Measurements from ENCODE around the gene GLI3. TPM values are rescaled to one million over a fixed set of nuclear protein-coding genes. Genes with fewer than 3 reads are reported as not detected.
"Not testable (repeated sequence)": the region's sequence is repeated elsewhere in the genome, so short reads cannot be mapped to it uniquely, and the experiment has no call there.

The GLI3 gene
- total RNA-seq, 1 donor from 2014 or later, result 24.1 TPM

DNA sequence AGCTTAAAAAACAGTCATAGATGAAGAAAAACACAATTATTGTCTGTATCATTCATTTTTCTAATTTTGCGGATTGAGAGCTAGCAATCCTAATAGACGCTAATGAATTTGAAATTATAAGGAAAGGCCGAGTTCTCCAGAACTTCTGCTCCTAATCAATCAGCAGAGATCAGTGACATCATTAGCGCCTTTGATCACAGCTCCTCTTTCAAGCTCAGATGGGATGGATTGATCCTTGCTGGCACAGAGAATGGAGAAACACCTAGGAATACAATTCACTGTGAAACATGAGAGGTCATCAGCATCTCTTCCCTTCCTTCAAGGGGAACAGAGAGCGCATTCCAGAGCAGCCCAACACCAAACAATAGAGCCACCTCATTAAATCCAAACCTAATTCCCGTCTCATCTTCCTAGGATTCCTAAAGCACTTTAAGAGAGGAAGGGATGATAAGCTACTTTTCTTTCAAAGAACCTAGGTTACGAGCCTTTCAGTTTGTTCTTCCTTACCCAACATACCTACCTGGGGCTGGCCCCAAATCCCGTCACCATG is 24.4 kb downstream of the GLI3 start:
- no peak for DNase-seq

GRCh38 chr7:42211938-42212337 is 25.1 kb downstream of the GLI3 start:
- no peak for DNase-seq

GRCh38 chr7:42210779-42211178 is 26.2 kb downstream of the GLI3 start:
- no peak for DNase-seq

GRCh38 chr7:42210333-42210732 is 26.7 kb downstream of the GLI3 start:
- DNase-seq, result no peak

GRCh38 chr7:42209085-42209484 is 27.9 kb downstream of the GLI3 start:
- not testable (repeated sequence) for DNase-seq

GRCh38 chr7:42208572-42208971 is 28.4 kb downstream of the GLI3 start:
- DNase-seq, result no peak

GRCh38 chr7:42207420-42207819 is 29.6 kb downstream of the GLI3 start:
- no peak for DNase-seq

GRCh38 chr7:42203336-42203735 is 33.7 kb downstream of the GLI3 start:
- DNase-seq, result no peak

- no peak for DNase-seq
Measured at GRCh38 chr7:42202601-42203000, 34.4 kb downstream of the GLI3 start.

GRCh38 chr7:42198974-42199668 is 37.9 kb downstream of the GLI3 start:
- DNase-seq, result no peak

GRCh38 chr7:42198296-42198695 is 38.7 kb downstream of the GLI3 start:
- no peak for DNase-seq

DNA sequence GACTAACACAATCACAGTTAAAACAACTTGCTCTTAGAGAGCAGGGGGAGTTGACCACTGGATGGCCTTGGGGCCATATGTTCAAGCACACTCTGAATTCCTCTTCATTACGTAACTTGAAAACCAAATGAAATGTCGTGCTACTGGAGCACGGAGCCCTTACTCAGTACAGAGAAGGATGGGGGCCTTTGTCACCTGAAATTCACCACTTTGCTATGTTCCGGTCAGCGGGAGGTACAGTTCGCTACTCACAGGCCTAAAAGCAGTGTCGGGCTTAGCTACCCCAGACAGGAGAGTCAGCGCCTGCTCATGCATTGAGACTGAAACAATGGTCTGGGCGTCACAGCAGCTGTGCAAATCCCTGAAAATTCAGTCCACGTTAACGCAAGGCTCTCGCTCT is 39.6 kb downstream of the GLI3 start:
- DNase-seq, result no peak

- no peak for DNase-seq
Measured at GRCh38 chr7:42194238-42194637, 42.8 kb downstream of the GLI3 start.

DNA sequence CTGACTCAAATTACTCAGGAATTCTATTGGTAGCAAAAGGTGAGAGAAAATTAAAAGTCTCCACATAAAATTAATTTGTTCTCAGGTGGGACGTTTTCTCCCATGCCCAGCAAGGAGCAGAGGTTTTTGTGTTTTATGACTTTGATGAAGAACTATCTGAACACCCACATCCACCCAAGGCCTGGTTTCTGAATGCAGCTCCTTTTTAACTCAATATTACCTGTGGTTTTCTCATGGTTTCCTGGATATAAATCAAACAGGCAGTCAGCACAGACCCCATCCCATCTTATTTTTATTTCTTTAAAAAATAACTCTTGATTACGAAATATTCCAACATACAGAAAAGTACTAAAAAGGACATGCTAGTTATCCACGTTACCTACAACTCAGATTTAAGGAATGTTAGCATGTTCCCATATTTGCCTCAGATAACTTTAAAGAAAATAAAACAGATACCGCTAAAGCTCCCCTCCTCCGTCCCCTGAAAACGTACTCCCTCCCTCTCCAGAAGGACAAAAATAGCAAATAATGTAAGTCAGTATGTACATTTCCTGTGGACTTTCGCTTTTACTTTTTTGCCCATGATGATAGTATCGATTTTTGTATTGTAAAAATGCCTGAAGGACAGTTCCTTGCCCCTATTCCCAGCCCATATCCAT is 43.4 kb downstream of the GLI3 start:
- DNase-seq, result no peak

GRCh38 chr7:42192851-42193461 is 44.1 kb downstream of the GLI3 start:
- DNase-seq, result peak; percentile 12

- no peak for DNase-seq
Measured at GRCh38 chr7:42192066-42192465, 44.9 kb downstream of the GLI3 start.

- no peak for DNase-seq
Measured at GRCh38 chr7:42189535-42189934, 47.5 kb downstream of the GLI3 start.

- DNase-seq, result no peak
Measured at GRCh38 chr7:42186151-42186550, 50.9 kb downstream of the GLI3 start.

GRCh38 chr7:42185726-42186125 is 51.3 kb downstream of the GLI3 start:
- DNase-seq, result no peak

DNA sequence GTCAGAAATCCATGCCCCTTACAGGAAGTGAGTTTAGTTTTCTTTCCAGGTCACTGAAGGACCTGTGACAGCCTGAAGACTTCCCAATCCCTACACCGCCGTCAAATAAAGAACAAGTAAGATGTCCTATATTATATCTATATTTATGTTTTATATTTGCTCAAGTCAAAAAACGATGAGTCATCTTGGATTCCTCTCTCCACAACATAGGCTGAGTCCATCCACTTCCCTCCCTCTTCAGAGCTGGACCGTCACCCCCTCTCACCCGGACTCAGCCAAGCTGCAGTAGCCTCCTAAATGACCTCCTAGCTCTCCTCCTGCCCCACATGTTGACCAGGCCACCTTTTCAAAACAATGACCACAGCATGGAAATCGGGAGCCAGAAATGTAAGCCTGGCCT is 53.5 kb downstream of the GLI3 start:
- DNase-seq, result no peak

- DNase-seq, result no peak
Measured at GRCh38 chr7:42181566-42181965, 55.4 kb downstream of the GLI3 start.

DNA sequence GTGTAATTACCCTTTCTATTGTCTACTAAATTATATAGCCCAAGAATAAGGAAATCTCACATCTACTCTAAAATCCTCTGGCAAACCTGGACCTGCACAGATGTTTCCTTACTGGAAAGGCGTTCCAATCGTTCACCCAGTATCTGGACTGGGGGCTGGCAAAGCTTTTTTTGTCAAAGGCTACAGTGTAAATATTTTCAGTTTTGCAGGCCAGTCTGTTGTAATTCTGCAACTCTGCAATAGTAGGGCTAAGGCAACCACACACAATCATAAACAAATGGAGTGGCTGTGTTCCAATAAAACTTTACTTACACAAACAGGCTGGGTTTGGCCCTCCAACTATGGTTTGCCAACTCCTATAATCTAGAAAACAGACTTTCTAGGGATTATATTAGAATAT is 56.2 kb downstream of the GLI3 start:
- DNase-seq, result no peak

DNA sequence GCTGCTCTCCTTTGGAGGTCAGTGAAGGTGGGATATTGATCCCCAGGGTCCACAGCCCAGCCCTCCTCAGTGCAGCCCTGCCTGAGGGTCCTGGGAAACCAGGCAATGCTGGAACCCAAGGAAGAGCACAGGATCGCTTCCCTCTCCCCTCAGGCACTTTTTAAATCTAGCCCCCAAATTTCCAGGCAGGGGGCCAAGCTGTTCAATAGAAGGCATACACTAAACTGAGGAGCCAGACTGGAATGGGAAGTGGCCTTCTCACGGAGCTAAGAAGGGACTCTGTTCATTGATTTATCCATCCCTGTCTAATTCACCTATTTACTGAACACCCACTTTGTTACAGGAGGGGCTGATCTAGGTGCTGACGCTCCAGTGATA is 60.3 kb downstream of the GLI3 start:
- no peak for DNase-seq
